Activated CD4-positive, CD25-positive, alpha-beta regulatory T cell treated with anti-CD3 and anti-CD28 coated beads, Interleukin-2, amount 50 U/mL, for 72 hours (primary cell): ENCODE measurements around the gene NUP93.

ENCODE experiments used
- DNase-seq: peaks from one replicate; pipeline ENCODE4 v3.0.0; 2021

Gene NUP93

DNA sequence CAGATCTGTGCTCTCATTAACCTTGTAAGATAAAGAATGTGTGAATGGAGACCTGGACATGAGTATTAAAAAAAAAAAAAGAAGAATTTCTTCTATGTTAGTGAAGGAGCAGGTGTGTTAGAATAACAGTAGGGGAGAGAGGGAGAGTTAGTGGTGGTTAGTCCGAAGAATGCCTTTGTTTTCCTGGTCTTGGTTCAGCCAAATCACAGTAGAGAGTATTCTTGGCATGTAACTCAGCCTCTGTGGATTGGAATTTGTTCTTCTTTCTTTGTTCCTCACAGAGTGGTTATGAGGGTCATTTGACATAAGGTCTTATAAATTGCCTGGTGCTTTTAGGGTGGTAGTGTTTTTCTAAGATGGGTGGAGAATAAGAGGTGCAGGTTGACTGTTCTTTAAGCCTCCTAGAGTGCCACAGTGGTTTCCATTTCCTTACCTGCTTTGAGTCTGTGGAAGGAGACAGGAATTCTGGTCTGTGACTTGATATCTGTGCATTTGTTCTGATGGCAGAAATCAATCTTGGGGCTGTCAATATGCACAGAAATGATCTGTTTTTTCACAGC lies 17.6 kb downstream of the NUP93 start:
- no peak for DNase-seq

DNA sequence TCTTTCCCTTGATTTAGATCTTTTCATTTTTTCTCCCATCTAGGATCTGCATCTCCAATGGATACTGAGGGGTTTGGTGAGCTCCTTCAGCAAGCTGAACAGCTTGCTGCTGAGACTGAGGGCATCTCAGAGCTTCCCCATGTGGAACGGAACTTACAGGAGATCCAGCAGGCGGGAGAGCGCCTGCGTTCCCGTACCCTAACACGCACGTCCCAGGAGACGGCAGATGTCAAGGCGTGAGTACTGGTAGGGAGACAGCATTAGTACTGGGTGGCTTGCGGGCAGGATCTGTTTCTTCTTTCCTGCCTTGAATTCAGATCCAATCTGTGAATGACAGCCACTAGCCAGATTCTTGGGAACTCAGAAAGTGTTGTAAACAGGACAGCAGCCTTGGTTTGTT lies 18.3 kb downstream of the NUP93 start:
- no peak for DNase-seq

DNA sequence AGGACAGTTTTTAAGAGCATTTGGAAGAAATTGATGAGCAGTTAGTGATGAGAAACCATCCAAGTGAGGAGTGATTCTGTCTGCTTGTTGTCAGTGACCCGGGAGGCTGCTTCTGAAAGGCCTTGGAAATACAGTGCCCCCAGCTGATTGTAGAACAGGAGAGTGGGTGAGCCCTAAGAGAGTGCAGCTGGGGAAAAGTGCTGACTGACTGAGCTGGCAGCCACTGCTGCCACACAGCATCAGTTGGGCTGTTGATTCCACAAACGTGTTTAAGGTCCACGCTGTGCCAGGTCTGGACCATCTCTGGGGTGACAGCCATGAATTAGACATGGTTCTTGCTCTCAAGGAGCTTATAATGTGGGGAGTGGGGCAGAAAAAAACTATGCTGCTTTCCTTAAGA lies 18.9 kb downstream of the NUP93 start:
- DNase-seq = no peak

DNA sequence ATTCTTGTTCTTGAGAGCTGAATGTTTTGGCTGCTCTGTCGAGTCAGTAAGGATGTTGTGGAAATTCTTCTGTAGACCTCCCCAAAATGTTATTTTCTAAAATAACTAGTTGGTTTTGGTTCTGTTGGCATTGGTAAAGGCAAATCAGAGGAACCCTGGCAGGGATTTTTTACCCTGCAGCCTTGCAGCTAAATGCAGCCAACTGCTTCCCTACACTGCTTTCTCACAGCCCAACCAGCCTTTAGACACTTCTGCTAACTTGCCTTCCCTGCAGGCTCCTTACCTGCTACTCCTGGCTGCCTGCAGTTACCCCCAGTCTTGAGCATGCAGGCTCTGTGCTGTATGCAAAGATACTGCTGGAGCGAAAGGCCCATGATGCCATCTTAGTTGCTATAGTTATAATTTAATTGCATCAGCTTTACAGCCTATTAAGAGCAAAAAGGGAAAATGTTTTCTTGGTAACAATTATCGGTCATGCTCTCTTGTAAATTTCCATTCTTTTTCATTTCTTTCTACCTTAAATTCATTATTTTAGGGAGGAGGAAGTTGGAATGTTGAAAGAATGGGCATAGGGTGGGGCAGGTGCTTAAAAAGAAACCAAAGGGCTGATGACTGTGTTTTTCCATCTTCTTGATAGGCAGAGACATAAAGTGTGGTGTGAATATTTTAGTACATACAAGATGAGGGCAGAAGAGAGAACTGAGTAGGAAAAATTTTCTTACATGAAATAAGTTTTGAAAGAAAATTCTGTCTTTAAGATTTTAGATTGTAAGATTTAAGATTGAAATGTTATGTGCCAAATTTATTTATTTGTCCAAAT lies 20.0 kb downstream of the NUP93 start:
- no peak for DNase-seq

DNA sequence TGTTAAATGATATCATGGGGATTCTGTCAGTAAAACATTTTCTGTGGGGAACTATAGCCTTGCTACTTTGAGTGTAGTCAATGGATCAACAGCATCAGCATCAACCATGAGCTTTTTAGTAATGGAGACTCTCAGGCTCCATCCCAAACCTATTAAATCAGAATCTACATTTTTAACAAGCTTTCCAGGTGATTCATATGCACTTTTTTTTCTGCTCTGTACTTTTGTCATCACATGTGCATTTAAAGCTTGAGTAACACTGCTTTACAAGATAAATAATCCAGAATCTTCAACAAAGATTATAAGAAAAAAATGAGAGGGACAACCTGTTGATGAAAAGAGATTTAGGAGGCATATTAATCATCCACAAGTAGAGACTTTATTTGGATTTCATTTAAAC lies 23.5 kb downstream of the NUP93 start:
- no peak for DNase-seq

DNA sequence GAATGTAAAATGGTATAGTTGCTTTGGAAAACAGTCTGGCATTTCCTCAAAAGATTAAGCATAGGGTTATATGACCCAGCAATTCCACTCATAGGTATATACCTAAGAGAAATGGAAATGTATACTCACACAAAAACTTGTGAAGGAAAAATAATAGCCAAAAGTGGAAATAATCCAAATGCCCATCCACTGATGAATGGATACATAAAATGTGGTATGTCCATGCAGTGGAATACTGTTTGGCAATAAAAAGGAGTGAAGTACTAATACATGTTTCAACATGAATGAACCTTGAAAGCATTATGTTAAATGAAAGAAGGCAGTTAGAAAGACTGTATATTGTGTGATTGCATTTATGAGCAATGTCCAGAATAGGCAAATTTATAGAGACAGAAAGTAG lies 25.1 kb downstream of the NUP93 start:
- no peak for DNase-seq

DNA sequence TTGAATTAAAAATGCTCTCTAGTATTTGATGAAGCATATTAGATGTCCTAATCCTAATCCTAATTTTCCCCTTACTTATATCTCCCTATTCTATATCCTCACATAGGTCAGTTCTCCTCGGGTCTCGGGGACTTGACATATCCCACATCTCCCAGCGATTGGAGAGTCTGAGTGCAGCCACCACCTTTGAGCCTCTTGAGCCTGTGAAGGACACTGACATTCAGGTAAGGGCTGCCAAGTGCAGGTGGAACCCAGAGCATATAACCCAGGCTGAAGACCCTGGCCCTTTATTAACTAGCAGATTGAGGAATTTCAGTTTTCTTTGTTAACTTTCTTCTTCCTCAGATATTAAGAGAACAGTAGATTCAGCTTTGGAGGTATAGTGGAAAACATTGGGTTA lies 28.5 kb downstream of the NUP93 start:
- DNase-seq = no peak

DNA sequence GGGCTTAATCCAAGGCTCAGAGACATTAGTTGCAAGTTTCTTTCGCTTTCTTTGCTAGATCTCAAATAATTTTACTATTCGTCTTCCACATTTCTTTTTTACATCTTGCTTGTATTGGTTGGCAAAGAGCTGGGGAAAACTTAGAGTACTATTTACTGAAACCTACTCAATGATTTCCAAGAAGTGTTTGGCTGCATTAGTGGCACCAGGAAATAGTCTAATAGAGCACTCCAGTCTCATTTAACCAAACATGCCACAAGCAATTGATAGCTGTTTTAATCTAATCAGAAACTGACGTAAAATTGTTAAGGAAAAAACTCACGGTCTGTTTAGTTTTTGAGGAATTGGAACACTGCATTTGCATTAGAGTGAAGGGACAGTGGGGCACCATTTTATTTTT lies 29.0 kb downstream of the NUP93 start:
- DNase-seq = no peak

DNA sequence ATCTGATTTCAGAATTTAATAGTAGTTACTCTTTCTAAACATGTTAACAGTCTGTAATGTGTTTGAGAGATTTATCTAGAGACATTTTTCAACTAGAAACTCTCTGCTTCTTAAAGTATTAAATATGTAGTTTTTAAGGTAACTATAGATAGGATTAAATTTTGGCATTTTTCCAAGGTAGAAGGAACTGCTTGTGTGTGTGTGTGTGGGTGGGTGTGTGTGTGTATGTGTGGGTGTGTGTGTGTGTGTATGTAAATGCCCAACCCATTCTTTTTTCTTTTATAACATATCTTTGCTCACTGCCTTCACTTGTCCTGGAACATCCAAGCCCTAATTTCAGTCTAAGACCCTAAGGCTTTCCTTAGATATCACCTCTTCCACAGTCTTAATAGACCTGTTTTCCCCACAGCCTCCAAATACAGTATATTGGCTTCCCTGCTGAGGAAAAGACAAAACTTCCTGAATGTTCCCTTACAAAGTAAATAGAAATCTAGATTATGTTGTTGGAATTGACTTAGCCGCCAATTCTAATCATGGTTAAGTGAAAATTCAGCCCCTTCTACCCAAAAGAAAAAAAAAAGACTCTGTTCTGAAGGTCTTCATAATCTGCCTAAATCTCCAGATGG lies 33.5 kb downstream of the NUP93 start:
- DNase-seq = no peak

DNA sequence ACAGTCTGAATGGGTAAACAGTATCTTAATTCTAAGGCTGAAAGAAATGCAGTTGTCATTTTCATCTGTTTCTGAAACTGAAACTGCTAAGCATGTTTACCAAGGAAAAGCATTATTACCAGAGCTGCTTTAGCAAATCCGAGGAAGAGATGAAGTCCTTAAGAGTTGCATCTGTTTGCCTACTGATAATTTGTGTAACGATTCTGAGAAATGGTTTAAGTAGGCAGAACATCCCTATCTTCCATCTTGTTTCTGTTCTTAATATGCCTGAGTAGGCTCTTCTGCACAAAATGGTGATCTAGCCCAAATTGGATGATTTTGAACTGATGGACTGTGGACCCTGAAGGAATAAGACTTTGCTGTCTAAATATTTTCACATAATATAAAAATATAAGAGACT lies 34.9 kb downstream of the NUP93 start:
- DNase-seq = no peak

DNA sequence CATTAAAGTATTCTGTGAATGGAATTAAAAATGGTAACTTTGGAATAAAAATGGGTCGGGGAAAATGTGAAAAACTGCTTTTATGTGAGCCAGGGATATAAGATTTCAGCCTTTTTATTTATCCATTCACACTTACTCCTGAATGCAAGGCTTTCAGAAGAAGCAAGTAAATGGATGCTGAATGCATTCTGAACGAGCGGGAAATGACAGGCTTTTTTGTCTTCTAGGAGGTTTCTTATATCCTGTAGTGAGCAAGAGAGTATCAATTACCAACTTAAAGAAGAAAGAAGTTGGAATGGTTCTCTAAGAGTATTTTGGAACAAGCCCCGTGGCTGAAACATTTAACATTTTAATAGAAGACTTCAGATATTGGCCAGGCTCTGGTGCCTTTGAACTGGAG lies 36.0 kb downstream of the NUP93 start:
- DNase-seq = no peak

DNA sequence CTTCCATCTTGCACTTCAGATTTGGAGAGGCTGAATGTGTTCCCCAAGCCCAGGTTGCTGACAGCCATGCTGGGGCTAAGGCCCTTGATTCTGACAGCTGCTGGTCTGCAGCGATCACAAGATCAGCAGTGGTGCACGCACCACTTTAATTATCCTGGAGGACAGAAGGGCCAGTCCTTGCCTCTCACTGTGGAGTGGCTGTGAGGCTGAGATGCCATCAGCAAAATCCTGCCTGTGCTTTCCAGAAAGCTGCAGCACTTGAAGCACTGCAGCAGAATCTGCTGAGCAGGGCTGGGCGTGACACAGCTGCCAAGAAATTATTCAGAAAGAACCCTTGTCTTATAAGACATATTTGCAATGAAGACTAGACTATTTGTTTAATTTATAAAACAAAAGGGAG lies 37.1 kb downstream of the NUP93 start:
- DNase-seq = no peak

DNA sequence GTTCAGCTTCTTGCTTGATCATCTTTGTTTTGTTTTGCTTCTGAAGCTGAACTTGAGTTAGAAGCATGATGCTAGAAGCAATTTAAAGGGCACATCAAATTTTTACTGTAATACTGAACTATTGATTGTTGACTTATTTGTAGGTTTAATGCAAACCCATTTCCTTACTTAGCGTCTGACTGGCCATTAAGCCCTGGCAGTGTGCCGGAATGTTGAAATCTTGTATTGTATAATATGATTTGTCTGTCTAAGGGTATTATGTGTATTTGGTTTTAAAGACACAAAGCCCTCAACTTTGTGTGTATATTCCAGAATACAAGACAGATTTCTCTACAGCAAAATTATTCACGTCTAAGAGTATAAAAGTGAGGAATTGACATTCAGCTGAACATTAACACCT lies 39.7 kb downstream of the NUP93 start:
- no peak for DNase-seq

DNA sequence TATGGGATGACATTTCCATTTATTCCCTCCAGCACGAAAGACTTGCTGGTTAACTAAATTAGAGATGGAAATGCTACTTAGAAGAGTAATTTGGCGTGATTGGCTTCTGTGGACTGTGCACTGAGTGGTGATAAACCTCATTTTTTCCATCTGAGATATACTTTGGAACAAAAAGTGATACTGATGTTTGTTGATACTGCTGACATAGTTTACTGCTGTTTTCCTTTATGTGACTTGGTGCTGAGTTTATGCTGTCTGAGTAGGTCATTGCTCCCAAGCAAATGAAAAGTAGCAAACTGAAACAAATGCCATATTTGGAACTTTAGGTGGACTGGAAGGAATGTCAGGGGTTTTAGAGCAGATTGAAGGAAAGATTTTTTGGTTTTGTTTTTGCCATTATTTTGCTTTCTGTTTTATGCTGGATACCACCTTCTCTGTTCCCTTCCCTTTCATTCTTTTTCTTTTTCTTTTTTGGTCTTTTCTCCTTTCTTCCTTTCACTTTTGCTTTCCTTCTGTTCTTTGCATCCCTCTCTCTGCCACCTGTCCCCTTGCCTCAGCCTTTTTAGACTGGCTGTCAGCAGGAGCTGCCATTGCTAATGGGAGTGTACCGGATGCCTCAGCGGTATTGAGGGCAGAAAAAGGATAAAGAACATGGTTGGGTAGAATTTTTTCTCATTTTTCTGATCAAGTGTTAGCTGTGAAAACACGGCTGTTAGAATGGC lies 41.8 kb downstream of the NUP93 start:
- DNase-seq = no peak

DNA sequence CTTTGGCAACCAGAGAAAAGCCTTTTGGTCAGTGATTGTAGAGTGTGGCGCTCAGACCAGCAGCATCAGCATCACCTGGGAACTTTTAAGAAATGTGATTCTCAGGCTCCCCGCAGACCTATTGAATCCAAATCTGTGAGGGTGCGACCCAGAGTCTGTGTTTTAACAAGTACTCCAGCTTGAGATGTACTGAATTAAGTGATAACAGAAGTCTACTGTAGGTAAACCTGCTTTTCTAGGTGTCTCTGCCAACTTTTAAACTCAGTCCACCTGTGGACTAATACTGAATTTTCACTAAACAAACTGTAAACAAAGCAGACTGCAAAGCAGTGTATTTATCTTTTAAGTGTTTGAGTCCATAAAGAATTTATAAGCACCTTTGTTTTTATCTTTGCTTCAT lies 43.6 kb downstream of the NUP93 start:
- no peak for DNase-seq

DNA sequence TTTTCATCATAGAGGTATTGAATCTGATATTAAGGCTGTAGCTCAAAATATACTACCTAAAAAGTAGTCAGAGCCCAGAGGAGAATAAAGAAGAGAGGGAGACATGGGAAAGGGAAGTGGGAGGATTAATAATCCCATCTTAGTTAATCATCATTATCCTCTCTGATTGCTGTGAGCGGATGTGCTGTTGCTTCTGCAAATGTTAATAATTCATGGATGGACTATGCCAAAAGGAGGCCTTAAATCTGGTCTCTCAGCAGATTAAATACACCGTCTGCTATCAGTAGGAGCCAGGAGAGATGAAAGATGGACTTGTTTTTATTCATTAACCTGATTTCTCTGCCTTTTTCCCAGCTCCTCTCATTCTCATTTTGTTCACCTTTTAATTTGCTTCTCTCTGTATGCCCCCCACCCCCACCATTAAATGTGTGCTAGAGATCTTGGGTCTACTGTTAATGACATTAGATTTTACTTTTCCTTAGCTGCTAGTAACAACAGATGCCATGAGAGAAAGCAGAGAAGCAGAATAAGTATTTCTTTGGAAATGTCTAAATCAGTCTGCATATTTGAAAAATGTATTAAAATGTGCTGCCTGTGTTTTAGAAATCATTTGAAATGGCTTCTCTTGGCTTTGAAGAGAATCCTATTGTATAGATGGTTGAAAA lies 44.2 kb downstream of the NUP93 start:
- no peak for DNase-seq

DNA sequence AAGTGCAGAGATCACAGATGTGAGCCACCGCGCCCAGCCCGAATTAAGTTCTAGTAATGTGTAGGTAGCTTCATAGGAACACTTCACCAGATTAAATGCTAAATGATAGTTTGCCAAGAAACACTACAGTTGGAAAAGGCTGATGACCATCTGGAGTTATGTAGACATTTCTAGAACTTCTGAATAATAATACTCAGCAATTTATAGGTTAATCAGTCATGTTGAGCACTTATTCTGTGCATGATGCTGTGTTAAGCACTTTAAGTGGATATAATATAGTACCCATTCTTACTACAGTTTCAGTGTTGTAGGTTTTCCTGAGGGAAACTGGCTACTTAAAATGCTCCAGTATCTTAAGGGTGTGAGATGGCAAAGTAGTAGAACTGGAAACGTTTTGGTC lies 45.2 kb downstream of the NUP93 start:
- DNase-seq = no peak

DNA sequence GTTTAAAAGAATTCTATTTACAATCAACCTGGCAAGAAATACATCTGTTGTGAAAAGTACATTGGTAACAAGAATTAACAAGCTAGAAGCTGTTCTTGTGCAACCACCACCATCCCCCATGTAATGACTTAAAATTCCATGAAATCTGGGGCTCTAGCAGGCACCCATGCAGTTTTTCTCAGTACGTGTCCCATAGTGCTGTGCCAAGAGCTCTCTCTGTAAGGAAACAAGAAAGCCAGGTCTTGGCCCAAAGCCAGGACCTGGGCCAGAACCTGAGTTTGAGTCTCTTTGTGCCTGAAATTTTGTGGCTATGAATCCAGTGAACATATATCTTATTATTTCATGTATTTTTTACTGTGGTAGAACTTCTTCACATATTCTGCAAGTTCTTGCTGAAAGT lies 46.6 kb downstream of the NUP93 start:
- DNase-seq = no peak

DNA sequence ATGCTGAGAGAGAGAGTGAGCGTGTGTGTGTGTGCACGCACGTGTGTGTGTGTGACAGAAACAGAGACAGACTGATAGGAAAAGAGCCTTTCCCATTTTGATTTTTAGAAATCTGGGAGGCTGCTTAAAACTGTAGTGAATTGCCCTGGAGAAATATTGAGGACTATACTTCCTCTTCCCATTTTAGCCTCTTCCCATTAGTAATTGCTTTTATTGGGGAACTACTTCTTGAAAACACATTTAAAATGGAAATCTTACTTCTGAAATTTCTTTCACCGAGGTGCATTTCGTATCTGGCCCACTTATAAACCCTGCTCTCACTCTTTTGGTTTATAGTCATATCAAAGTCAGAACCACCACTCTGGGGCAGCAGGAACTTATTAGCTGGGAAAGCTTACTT lies 47.1 kb downstream of the NUP93 start:
- DNase-seq = no peak

DNA sequence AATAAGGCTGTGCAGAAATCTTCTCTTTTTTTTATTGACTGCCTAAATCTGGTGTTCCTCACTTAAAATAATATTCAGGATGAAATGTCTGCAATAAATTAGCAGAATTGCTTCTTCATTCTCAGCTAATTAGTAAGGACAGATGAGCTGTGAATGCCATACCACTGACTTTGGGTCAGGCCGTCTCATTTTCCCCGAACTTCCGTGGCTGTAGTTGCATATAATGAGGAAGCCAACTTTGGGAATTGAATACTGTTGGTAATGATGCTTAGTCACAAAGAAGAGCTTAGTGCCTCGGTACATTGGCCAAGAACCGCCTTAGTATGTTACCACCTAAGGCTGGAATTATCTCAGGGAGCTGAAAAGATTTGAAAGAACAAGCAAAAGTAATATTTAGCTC lies 47.6 kb downstream of the NUP93 start:
- no peak for DNase-seq

DNA sequence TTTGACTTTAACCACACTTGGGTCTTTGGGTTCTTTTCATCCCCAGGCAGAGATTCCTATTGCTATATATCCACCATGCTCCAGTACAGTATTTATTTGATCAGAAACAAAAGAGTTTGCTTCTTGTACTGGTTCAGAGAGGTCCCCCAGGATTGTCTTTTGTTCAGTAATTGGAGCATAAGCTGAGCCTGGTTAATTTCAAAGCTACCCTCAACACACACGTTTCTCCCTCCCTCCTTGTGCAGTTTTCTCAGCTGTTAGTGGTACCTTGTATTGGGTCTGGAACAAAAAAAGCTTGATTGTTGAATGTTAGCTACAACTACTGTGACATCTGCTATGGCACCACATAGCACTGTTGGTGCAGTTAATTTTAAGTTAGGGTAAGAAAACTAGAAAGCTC lies 50.0 kb downstream of the NUP93 start:
- DNase-seq = no peak

DNA sequence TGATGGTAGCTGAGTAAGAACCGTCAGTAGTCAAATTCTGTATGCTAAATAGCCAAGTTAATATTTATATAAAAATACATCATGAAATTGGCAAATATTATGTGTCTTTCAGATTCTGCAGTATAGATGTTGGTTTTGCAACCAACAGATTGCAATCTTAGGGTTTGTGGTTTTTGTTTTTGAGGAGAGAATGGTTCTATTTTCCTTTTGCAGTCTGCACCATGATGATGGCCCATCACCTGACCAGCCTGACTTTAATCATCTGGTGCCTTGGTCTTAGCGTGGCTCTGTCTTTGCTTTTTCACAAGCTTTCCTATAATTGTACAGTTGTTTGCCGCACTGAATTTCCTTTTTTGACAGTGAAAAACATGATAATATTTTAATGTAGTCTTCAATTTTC lies 50.7 kb downstream of the NUP93 start:
- no peak for DNase-seq

DNA sequence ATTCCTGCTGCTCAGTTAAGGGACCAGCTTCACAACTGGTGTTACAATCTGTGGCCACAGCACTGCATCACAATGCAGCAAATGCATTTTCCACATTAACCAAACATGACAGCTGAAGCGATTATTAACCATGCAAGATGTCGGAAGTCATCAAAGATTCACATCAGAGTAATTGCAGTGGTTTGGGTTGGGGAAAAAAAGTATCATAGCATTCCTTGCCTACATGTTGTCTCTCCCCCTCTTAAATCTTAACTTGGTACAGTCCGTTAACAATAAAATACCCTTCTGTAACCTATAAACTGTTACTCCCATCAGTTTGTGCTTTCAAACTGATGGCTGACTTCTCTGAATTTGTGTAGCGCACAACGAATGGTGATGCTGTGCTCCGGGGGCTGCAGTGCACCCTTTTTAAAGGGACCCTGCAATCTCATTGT lies 51.6 kb downstream of the NUP93 start:
- DNase-seq = no peak
